ENCODE data around the gene RAB9A. TPM values are rescaled to one million over a fixed set of nuclear protein-coding genes. Genes with fewer than 3 reads are reported as not detected.

RAB9A gene
- total and polyA plus RNA-seq, 9 of the 15 experiments (the other 6 are each of a cell fraction or from before 2014, with no cell fraction given), result 13.5 to 20.8 (median 17.7) TPM

- 0% methylated on average over 6 of the region's 7 CpGs for WGBS (ENCODE audit: insufficient coverage, low coverage, missing lambda C conversion rate)
- in situ Hi-C loops (cut with MboI) (loop anchor here (5.0 to 25.0 kb wide), 3 partner anchors 95 to 690 kb away; partner anchors contain the start of gene GEMIN8), intact Hi-C loops (cut with micrococcal nuclease) (loop anchor here (2.0 kb wide), 2 partner anchors 82 to 378 kb away; partner anchors contain the start of genes OFD1 and TRAPPC2)
- peak; percentile 44 for FAIRE-seq
- H3K79me2 ChIP-seq (ENCODE audit: control insufficient read depth, insufficient read depth, low read length), result peaks cover 16% of the 10 kb centered on the region
- peak; percentile 1; the same call in 2 of the 3 replicates for ATAC-seq
- ChIA-PET CTCF (ENCODE audit: low intra/inter-chr PET ratio) (no interaction called here), POLR2A (interaction anchor here (0.7 kb wide), 1 partner anchor 17 kb away, joined by 3 read pairs; no protein-coding TSS in a partner anchor)
- H3K4me1 ChIP-seq (replicated peaks in 1 of 2; ENCODE audit: control insufficient read depth in 2 of 2, insufficient read depth in 2 of 2, low read length in 2 of 2), result peaks cover 11 to 41% of the 10 kb centered on the region in 2 experiments
- no peaks in the 10 kb centered on the region for H3K27me3 ChIP-seq (ENCODE audit: control insufficient read depth in 2 of 2, insufficient read depth in 2 of 2, low read length in 2 of 2)
- H3K9ac ChIP-seq (ENCODE audit: insufficient read depth in 1 of 2, low read depth in 2 of 2, low read length in 2 of 2), result peak overlapping the region; percentile 65 to 66; a peak in 3 of 4 replicates
- no peaks in the 10 kb centered on the region for H3K9me1 ChIP-seq (ENCODE audit: control insufficient read depth, insufficient read depth, low read length)
- peak overlapping the region; percentile 67 for H3K4me3 ChIP-seq
- peak overlapping the region; percentile 80 for H2AFZ ChIP-seq (ENCODE audit: low read depth, low read length)
- DNase-seq (ENCODE audit: extremely low read depth in 1 of 4, low spot score in 3 of 4), result peak; percentile 15 to 62 (median 32)
- BruUV-seq (replicated peaks), result TSS peak; percentile 81
- no peaks in the 10 kb centered on the region for H4K20me1 ChIP-seq (replicated peaks; ENCODE audit: control insufficient read depth, insufficient read depth, low read length)
- H3K27ac ChIP-seq (ENCODE audit: extremely low read depth, low read depth, low read length), result peak overlapping the region; percentile 82
- peak overlapping the region; percentile 83 for H3K4me2 ChIP-seq (ENCODE audit: insufficient read depth, low read length)
- H3K36me3 ChIP-seq (ENCODE audit: control insufficient read depth, insufficient read depth, low read length), result no peaks in the 10 kb centered on the region
- peaks cover 9% of the 10 kb centered on the region for H3K9me3 ChIP-seq (replicated peaks; ENCODE audit: control insufficient read depth, insufficient read depth, low read depth, low read length)
- peak in 1 of 2 experiments; percentile 79; a peak in 2 of 4 replicates for TF ChIP-seq ZNF318 (IDR thresholded peaks at IDR 0.05; ENCODE audit: borderline replicate concordance in 1 of 2, low read depth in 1 of 2)
- TF ChIP-seq PBX2 (CRISPR knock-in tag; IDR thresholded peaks at IDR 0.05; ENCODE audit: low read depth), result no peak
- peak; percentile 83 for TF ChIP-seq PBX2 (tag; conservative IDR thresholded peaks at IDR 0.05; ENCODE audit: low read depth)
- no peak for TF ChIP-seq PHB2 (IDR thresholded peaks at IDR 0.05; ENCODE audit: low read depth)
- TF ChIP-seq TFAP4 (CRISPR knock-in tag; IDR thresholded peaks at IDR 0.05; ENCODE audit: borderline replicate concordance), result 0 out of 2 replicates have a peak, but pooled peaks have one; percentile 35
- TF ChIP-seq JUND (IDR thresholded peaks at IDR 0.05; ENCODE audit: borderline replicate concordance, low read depth, low read length), result peak; percentile 85
- TF ChIP-seq JUND (tag; IDR thresholded peaks at IDR 0.05; ENCODE audit: borderline replicate concordance, low read depth, low read length), result peak; percentile 83; the same call in 2 of the 3 replicates
- TF ChIP-seq SNAPC5 (CRISPR knock-in tag; IDR thresholded peaks at IDR 0.05), result no peak
Measured at GRCh38 chrX:13652287-13652793, 36.6 kb upstream of the RAB9A start.
